Urinary bladder (tissue), 4 donors: ENCODE data around the gene TFDP1. TPM values are rescaled to one million over a fixed set of nuclear protein-coding genes. Genes with fewer than 3 reads are reported as not detected.

Experiments
- DNase-seq: peaks from one replicate; pipeline ENCODE4 v3.0.0-alpha.2; 2015; ENCODE audit errors: extremely low spot score
- H3K27ac ChIP-seq: one replicate; pipeline ENCODE4 v1.5.1; 2013; ENCODE audit warnings: low read depth, mild to moderate bottlenecking, moderate library complexity
- H3K36me3 ChIP-seq: one replicate; pipeline ENCODE4 v1.6.1; 2013; ENCODE audit warnings: mild to moderate bottlenecking, moderate library complexity; ENCODE audit not compliant: insufficient read depth
- H3K4me1 ChIP-seq: one replicate; pipeline ENCODE4 v1.6.1; 2013; ENCODE audit warnings: mild to moderate bottlenecking, moderate library complexity; ENCODE audit not compliant: insufficient read depth
- H3K4me3 ChIP-seq: one replicate; pipeline ENCODE4 v1.5.1; 2013; ENCODE audit warnings: low read depth, low read length
- WGBS: extraction: QIAGEN DNeasy Blood & Tissue Kit; methylation state at CpG from one replicate; pipeline ENCODE4 v1.1.7; 2013; 5-methylcytosine and 5-hydroxymethylcytosine counted together
- polyA plus RNA-seq: library from polyadenylated mRNA; stranded (reverse); fragments of 200-250 nt; gene quantifications from one replicate; pipeline ENCODE4 v1.2.3, GENCODE V29; 2013
- total RNA-seq: library from RNA; depleted of rRNA; stranded (reverse); fragments of >200 nt; gene quantifications from one replicate; pipeline ENCODE4 v1.2.3, GENCODE V29; 2014
- donor health status: healthy with polysubstance abuse.
- donor health status: healthy.

The TFDP1 gene
- total and polyA plus RNA-seq, 2 donors, result 33.6 to 44.4 TPM

- Histone ChIP-seq H3K36me3 (no peaks in the 10 kb centered on the region), H3K4me3 (no peak overlapping the region), H3K4me1 (no peaks in the 10 kb centered on the region), H3K27ac (no peak overlapping the region)
- no peak for DNase-seq
- WGBS, result 92% methylated on average over 17 of the region's 17 CpGs
Observed at GRCh38 chr13:113649212-113649611, 64.7 kb downstream of the TFDP1 start.

GRCh38 chr13:113650275-113650674 lies 65.7 kb downstream of the TFDP1 start:
- Histone ChIP-seq H3K27ac (no peak overlapping the region), H3K4me3 (no peak overlapping the region), H3K36me3 (no peaks in the 10 kb centered on the region), H3K4me1 (no peaks in the 10 kb centered on the region)
- 85% methylated on average over 15 of the region's 15 CpGs for WGBS
- DNase-seq, result no peak

GRCh38 chr13:113650731-113651148 lies 66.2 kb downstream of the TFDP1 start:
- no peaks in the 10 kb centered on the region for H3K36me3 ChIP-seq
- no peak for DNase-seq
- no peak overlapping the region for H3K4me3 ChIP-seq
- no peaks in the 10 kb centered on the region for H3K4me1 ChIP-seq
- H3K27ac ChIP-seq, result no peak overlapping the region
- 92% methylated on average over 16 of the region's 16 CpGs for WGBS

- no peak overlapping the region for H3K4me3 ChIP-seq
- H3K4me1 ChIP-seq, result no peaks in the 10 kb centered on the region
- H3K36me3 ChIP-seq, result no peaks in the 10 kb centered on the region
- DNase-seq, result no peak
- WGBS, result 91% methylated on average over 37 of the region's 37 CpGs
- no peak overlapping the region for H3K27ac ChIP-seq
Observed at GRCh38 chr13:113651511-113652403, 67.2 kb downstream of the TFDP1 start.

GRCh38 chr13:113652404-113653263 lies 68.1 kb downstream of the TFDP1 start:
- Histone ChIP-seq H3K4me1 (no peaks in the 10 kb centered on the region), H3K36me3 (no peaks in the 10 kb centered on the region), H3K4me3 (no peak overlapping the region), H3K27ac (no peak overlapping the region)
- DNase-seq, result no peak
- WGBS, result 89% methylated on average over 24 of the region's 24 CpGs

- Histone ChIP-seq H3K4me3 (no peak overlapping the region), H3K36me3 (no peaks in the 10 kb centered on the region), H3K4me1 (no peaks in the 10 kb centered on the region), H3K27ac (no peak overlapping the region)
- DNase-seq, result no peak
- 62% methylated on average over 24 of the region's 24 CpGs for WGBS
Observed at GRCh38 chr13:113653264-113654174, 69.0 kb downstream of the TFDP1 start.

GRCh38 chr13:113654175-113654560 lies 69.6 kb downstream of the TFDP1 start:
- Histone ChIP-seq H3K4me1 (no peaks in the 10 kb centered on the region), H3K27ac (no peak overlapping the region), H3K4me3 (no peak overlapping the region), H3K36me3 (no peaks in the 10 kb centered on the region)
- no peak for DNase-seq
- WGBS, result 68% methylated on average over 9 of the region's 9 CpGs

- H3K4me1 ChIP-seq, result no peaks in the 10 kb centered on the region
- no peak overlapping the region for H3K4me3 ChIP-seq
- no peak overlapping the region for H3K27ac ChIP-seq
- no peaks in the 10 kb centered on the region for H3K36me3 ChIP-seq
- DNase-seq, result no peak
- WGBS, result 90% methylated on average over 39 of the region's 39 CpGs
Observed at GRCh38 chr13:113654591-113655345, 70.2 kb downstream of the TFDP1 start.

- H3K27ac ChIP-seq, result no peak overlapping the region
- no peak for DNase-seq
- H3K4me1 ChIP-seq, result no peaks in the 10 kb centered on the region
- H3K36me3 ChIP-seq, result no peaks in the 10 kb centered on the region
- 80% methylated on average over 15 of the region's 15 CpGs for WGBS
- H3K4me3 ChIP-seq, result no peak overlapping the region
Observed at GRCh38 chr13:113655346-113656002, 70.9 kb downstream of the TFDP1 start.

- DNase-seq, result no peak
- 92% methylated on average over 25 of the region's 25 CpGs for WGBS
- H3K4me3 ChIP-seq, result no peak overlapping the region
- no peak overlapping the region for H3K27ac ChIP-seq
- no peaks in the 10 kb centered on the region for H3K4me1 ChIP-seq
- H3K36me3 ChIP-seq, result no peaks in the 10 kb centered on the region
Observed at GRCh38 chr13:113656003-113656588, 71.5 kb downstream of the TFDP1 start.

- H3K36me3 ChIP-seq, result no peaks in the 10 kb centered on the region
- H3K4me3 ChIP-seq, result no peak overlapping the region
- H3K4me1 ChIP-seq, result no peaks in the 10 kb centered on the region
- whole genome bisulfite sequencing, result 79% methylated on average over 42 of the region's 42 CpGs
- DNase-seq, result no peak
- H3K27ac ChIP-seq, result no peak overlapping the region
Observed at GRCh38 chr13:113656831-113657671, 72.5 kb downstream of the TFDP1 start.
